Measurements from ENCODE around the gene DLL3. TPM values are rescaled to one million over a fixed set of nuclear protein-coding genes. Genes with fewer than 3 reads are reported as not detected.

Gene DLL3
- total RNA-seq, 1 donor: 0.09 TPM

DNA sequence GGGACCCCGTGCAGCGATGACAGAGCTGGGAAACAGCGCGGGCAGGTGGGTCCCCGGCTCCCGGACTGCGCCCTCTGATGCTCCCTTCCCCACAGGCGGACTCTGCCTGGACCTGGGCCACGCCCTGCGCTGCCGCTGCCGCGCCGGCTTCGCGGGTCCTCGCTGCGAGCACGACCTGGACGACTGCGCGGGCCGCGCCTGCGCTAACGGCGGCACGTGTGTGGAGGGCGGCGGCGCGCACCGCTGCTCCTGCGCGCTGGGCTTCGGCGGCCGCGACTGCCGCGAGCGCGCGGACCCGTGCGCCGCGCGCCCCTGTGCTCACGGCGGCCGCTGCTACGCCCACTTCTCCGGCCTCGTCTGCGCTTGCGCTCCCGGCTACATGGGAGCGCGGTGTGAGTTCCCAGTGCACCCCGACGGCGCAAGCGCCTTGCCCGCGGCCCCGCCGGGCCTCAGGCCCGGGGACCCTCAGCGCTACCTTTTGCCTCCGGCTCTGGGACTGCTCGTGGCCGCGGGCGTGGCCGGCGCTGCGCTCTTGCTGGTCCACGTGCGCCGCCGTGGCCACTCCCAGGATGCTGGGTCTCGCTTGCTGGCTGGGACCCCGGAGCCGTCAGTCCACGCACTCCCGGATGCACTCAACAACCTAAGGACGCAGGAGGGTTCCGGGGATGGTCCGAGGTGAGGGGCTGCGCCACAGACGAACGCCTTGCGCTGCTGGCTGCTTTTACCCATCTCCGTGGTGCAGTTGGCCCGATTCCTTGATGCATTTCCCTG lies 8.4 kb downstream of the DLL3 start:
- peak; percentile 38 for DNase-seq (ENCODE audit: low read depth)
- peak overlapping the region; percentile 65 for H3K4me3 ChIP-seq (ENCODE audit: low read depth, low read length)
- TF ChIP-seq, protein P1, sequence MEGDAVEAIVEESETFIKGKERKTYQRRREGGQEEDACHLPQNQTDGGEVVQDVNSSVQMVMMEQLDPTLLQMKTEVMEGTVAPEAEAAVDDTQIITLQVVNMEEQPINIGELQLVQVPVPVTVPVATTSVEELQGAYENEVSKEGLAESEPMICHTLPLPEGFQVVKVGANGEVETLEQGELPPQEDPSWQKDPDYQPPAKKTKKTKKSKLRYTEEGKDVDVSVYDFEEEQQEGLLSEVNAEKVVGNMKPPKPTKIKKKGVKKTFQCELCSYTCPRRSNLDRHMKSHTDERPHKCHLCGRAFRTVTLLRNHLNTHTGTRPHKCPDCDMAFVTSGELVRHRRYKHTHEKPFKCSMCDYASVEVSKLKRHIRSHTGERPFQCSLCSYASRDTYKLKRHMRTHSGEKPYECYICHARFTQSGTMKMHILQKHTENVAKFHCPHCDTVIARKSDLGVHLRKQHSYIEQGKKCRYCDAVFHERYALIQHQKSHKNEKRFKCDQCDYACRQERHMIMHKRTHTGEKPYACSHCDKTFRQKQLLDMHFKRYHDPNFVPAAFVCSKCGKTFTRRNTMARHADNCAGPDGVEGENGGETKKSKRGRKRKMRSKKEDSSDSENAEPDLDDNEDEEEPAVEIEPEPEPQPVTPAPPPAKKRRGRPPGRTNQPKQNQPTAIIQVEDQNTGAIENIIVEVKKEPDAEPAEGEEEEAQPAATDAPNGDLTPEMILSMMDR (IDR thresholded peaks at IDR 0.05; ENCODE audit: insufficient read depth, low read length): no peak

DNA sequence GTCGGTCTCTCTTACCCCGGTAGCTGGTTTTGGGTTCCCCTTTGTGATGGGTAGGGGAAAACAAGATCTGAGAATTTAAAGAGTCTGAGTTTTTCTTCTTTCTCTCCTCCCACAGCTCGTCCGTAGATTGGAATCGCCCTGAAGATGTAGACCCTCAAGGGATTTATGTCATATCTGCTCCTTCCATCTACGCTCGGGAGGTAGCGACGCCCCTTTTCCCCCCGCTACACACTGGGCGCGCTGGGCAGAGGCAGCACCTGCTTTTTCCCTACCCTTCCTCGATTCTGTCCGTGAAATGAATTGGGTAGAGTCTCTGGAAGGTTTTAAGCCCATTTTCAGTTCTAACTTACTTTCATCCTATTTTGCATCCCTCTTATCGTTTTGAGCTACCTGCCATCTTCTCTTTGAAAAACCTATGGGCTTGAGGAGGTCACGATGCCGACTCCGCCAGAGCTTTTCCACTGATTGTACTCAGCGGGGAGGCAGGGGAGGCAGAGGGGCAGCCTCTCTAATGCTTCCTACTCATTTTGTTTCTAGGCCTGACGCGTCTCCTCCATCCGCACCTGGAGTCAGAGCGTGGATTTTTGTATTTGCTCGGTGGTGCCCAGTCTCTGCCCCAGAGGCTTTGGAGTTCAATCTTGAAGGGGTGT lies 9.1 kb downstream of the DLL3 start:
- TF ChIP-seq, protein P1 (IDR thresholded peaks at IDR 0.05; ENCODE audit: insufficient read depth, low read length): no peak
- H3K4me3 ChIP-seq (ENCODE audit: low read depth, low read length): peak overlapping the region; percentile 65
- no peak for DNase-seq (ENCODE audit: low read depth)

DNA sequence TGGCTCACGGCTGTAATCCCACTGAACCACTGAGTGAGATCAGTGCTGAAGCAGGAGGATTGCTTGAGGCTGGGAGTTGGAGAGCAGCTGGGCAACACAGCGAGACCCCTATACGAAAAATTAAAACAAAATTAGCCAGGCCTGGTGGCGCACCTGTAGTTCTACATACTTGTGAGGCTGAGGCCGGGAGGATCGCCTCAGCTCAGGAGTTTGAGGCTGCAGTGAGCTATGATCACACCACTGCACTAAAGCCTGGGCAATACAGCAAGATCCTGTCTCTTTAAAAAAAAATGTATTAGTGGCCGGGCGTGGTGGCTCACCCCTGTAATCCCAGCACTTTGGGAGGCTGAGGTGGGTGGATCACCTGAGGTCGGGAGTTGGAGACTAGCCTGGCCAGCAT lies 9.9 kb downstream of the DLL3 start:
- H3K4me3 ChIP-seq (ENCODE audit: low read depth, low read length): no peak overlapping the region
- DNase-seq (ENCODE audit: low read depth): no peak
- TF ChIP-seq, protein P1 (IDR thresholded peaks at IDR 0.05; ENCODE audit: insufficient read depth, low read length): no peak

DNA sequence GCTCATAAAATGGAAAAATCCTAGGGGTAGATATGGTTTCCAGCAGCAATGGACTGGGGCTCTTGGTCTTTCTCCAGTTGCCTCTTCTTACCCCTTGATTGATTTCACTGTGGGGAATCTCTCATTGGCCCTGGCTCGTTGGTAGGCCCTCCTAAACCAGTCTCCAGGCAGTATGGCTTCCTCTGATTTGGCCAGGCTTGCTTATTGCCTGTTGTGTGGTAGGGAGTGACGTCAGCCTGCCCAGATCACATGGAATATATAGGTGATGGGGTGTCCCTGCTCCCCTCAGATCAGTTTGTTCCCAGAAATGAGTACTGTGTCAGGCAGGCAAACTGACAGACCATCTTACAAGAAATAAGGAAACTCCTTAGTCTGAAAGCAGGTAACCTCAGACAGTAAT lies 10.5 kb downstream of the DLL3 start:
- no peak overlapping the region for H3K4me3 ChIP-seq (ENCODE audit: low read depth, low read length)
- TF ChIP-seq, protein P1 (IDR thresholded peaks at IDR 0.05; ENCODE audit: insufficient read depth, low read length): no peak
- DNase-seq (ENCODE audit: low read depth): no peak

DNA sequence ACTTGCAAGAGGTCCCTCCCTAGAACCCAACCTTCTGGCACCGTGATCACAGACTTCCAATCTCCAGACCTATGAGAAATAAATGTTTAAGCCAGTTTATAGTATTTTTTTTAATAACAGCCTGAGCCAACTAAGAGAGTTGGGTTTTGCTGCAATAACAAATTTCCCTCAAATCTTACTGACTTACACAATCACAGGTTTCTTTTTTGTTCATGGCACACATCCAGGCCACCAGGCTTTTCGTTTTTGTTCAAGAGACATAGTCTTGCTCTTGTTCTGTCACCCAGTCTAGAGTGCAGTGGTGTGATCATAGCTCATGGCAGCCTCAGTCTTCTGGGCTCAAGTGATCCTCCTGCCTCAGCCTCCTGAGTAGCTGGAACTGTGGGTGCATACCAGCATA lies 14.2 kb downstream of the DLL3 start:
- peak; percentile 11 for DNase-seq (ENCODE audit: low read depth)
- H3K4me3 ChIP-seq (ENCODE audit: low read depth, low read length): no peak overlapping the region
- TF ChIP-seq, protein P1 (IDR thresholded peaks at IDR 0.05; ENCODE audit: insufficient read depth, low read length): no peak

DNA sequence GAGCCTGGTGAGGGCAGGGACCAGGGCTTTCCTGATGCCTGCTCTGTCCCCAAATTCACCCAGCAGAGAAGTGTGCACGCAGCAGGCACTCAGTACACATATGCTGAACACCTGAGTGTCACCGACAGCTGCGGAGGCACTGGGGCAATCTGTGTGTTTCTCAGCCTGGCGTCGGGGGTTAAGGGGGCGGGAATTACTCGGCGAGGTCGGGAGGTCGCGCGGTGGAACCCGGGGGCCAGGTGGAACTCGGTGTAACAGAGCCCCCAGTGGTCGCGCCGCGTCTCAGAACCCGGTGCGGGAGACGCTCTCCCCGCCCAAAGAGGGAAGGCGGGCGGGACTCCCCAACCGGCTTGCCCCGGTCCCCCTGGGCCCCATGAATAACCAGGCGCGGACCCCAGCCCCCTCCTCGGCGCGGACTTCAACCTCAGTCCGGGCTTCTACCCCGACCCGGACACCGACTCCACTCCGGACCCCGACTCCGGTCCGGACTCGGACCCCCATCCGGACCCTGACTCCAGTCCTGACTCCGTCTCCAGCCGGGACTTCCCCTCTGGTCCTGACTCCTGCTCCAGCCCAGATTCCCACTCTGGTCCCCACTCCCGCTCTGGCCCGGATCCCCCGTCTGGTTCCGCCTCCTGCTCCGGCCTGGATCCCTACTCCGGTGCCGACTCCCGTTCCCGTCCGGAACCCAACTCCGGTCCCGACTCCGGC lies 16.2 kb downstream of the DLL3 start, which contains the start of gene SELENOV:
SELENOV (plus strand) TSS at position 300 of the 711 bp plus-strand sequence; CDS start at position 374, 74 bp downstream.
- H3K4me3 ChIP-seq (ENCODE audit: low read depth, low read length): no peak within 1 kb of the TSS

More for the DNA sequence above, 16.2 kb downstream of the DLL3 start, which contains the start of gene SELENOV:
- no peak for DNase-seq (ENCODE audit: low read depth)
- TF ChIP-seq, protein P1 (IDR thresholded peaks at IDR 0.05; ENCODE audit: insufficient read depth, low read length): no peak

Data from fibroblast of the aortic adventitia (primary cell).